Activated CD8-positive, alpha-beta memory T cell treated with anti-CD3 and anti-CD28 coated beads for 48 hours (primary cell): ENCODE data around the gene MERTK.

Experiments used
- DNase-seq, 3 experiments: peaks; one replicate each; pipeline ENCODE4 v3.0.0-alpha.2; 2020; ENCODE audit warnings: low read depth in 2 of 3, low spot score in 2 of 3

The MERTK gene

GRCh38 chr2:112074506-112074905 is 176.1 kb downstream of the MERTK start:
- no peak for DNase-seq

GRCh38 chr2:112075490-112076260 is 177.3 kb downstream of the MERTK start:
- no peak for DNase-seq

DNA sequence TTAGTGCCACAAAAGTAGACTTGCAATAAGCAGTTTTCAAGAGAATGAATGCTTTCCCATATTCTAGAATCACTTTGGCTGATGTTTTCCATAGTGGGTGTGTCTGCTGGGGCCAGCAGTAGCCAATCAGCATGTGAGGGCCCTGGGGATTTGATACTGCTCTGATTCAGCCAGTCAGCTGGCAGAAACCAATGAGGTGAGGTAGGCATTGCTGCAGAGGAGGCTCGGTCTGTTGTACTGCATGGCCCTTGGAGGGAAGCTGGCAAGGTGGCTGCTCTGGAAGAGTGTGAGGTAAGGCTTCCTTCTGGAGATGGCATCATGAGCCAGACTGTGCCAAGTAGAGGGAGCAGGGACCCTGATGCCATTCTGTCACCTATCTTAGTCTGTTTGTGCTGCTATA is 179.4 kb downstream of the MERTK start:
- no peak for DNase-seq
